ENCODE data around the gene CD3E.

CD3E gene

GRCh38 chr11:118304568-118305248 lies at the start of gene CD3E:
Gene CD3E, plus strand, starts transcription at chr11:118304730. Its CDS starts 223 bp downstream, at chr11:118304953.
- no peak for DNase-seq (ENCODE audit: extremely low spot score)
- CTCF ChIA-PET: no interaction called here
- TF ChIP-seq FOXM1 (IDR thresholded peaks at IDR 0.05; ENCODE audit: borderline replicate concordance) (no peak), HDGF (IDR thresholded peaks at IDR 0.05; ENCODE audit: borderline replicate concordance) (no peak), ZNF384 (IDR thresholded peaks at IDR 0.05) (no peak), LEF1 (IDR thresholded peaks at IDR 0.05; ENCODE audit: borderline replicate concordance) (no peak), SP1 (IDR thresholded peaks at IDR 0.05) (no peak), ARNT (IDR thresholded peaks at IDR 0.05) (no peak), NFRKB (IDR thresholded peaks at IDR 0.05) (no peak)
- POLR2A ChIA-PET: no interaction called here

- POLR2A ChIA-PET: no interaction called here
- DNase-seq (ENCODE audit: extremely low spot score): no peak
- CTCF ChIA-PET: no interaction called here
- TF ChIP-seq ELF4 (IDR thresholded peaks at IDR 0.05): no peak
- TF ChIP-seq TARDBP (IDR thresholded peaks at IDR 0.05): no peak
- no peak for TF ChIP-seq ZNF384 (IDR thresholded peaks at IDR 0.05)
- TF ChIP-seq SUZ12 (IDR thresholded peaks at IDR 0.05): no peak
- TF ChIP-seq LEF1 (IDR thresholded peaks at IDR 0.05; ENCODE audit: borderline replicate concordance): no peak
- TF ChIP-seq NFRKB (IDR thresholded peaks at IDR 0.05): no peak
- TF ChIP-seq FOXA1 (IDR thresholded peaks at IDR 0.05): no peak
- TF ChIP-seq ARNT (IDR thresholded peaks at IDR 0.05): no peak
- TF ChIP-seq SP1 (IDR thresholded peaks at IDR 0.05): no peak
- no peak for TF ChIP-seq BHLHE40 (IDR thresholded peaks at IDR 0.05; ENCODE audit: borderline replicate concordance)
Observed at GRCh38 chr11:118258410-118258809, 46.1 kb upstream of the CD3E start.

GRCh38 chr11:118259138-118259537 lies 45.4 kb upstream of the CD3E start:
- ChIA-PET POLR2A (no interaction called here), CTCF (no interaction called here)
- TF ChIP-seq BHLHE40 (IDR thresholded peaks at IDR 0.05; ENCODE audit: borderline replicate concordance) (no peak), LEF1 (IDR thresholded peaks at IDR 0.05; ENCODE audit: borderline replicate concordance) (no peak), HDGF (IDR thresholded peaks at IDR 0.05; ENCODE audit: borderline replicate concordance) (no peak), NFRKB (IDR thresholded peaks at IDR 0.05) (no peak)
- DNase-seq (ENCODE audit: extremely low spot score): no peak

- DNase-seq (ENCODE audit: extremely low spot score): no peak
- POLR2A ChIA-PET: no interaction called here
- CTCF ChIA-PET: interaction anchor here (0.6 to 0.9 kb wide), 2 partner anchors 62 to 80 kb away, joined by 3 to 4 read pairs; no protein-coding TSS in a partner anchor
- TF ChIP-seq FOXK2 (IDR thresholded peaks at IDR 0.05) (no peak), BHLHE40 (IDR thresholded peaks at IDR 0.05; ENCODE audit: borderline replicate concordance) (no peak), FOXA1 (IDR thresholded peaks at IDR 0.05) (no peak), TARDBP (IDR thresholded peaks at IDR 0.05) (no peak), ARNT (IDR thresholded peaks at IDR 0.05) (no peak)
Observed at GRCh38 chr11:118260353-118260752, 44.2 kb upstream of the CD3E start.

- POLR2A ChIA-PET: no interaction called here
- no peak for DNase-seq (ENCODE audit: extremely low spot score)
- CTCF ChIA-PET: no interaction called here
- no peak for TF ChIP-seq ARNT (IDR thresholded peaks at IDR 0.05)
- no peak for TF ChIP-seq TARDBP (IDR thresholded peaks at IDR 0.05)
Observed at GRCh38 chr11:118263112-118263511, 41.4 kb upstream of the CD3E start.

- POLR2A ChIA-PET: no interaction called here
- TF ChIP-seq SUZ12 (IDR thresholded peaks at IDR 0.05): no peak
- TF ChIP-seq FOXK2 (IDR thresholded peaks at IDR 0.05): no peak
- TF ChIP-seq BHLHE40 (IDR thresholded peaks at IDR 0.05; ENCODE audit: borderline replicate concordance): no peak
- no peak for TF ChIP-seq L3MBTL2 (conservative IDR thresholded peaks at IDR 0.05)
- no peak for DNase-seq (ENCODE audit: extremely low spot score)
- CTCF ChIA-PET: no interaction called here
Observed at GRCh38 chr11:118263695-118264568, 40.6 kb upstream of the CD3E start, which contains the start of gene MPZL2. Gene MPZL2, minus strand, starts transcription at chr11:118264297. Its CDS starts 144 bp downstream, at chr11:118264153.

GRCh38 chr11:118264569-118265465 lies 39.7 kb upstream of the CD3E start:
- TF ChIP-seq BHLHE40 (IDR thresholded peaks at IDR 0.05; ENCODE audit: borderline replicate concordance): no peak
- POLR2A ChIA-PET: no interaction called here
- DNase-seq (ENCODE audit: extremely low spot score): no peak
- CTCF ChIA-PET: no interaction called here

GRCh38 chr11:118265954-118266353 lies 38.6 kb upstream of the CD3E start:
- ChIA-PET CTCF (no interaction called here), POLR2A (no interaction called here)
- no peak for TF ChIP-seq ARNT (IDR thresholded peaks at IDR 0.05)
- TF ChIP-seq ZNF384 (IDR thresholded peaks at IDR 0.05): no peak
- TF ChIP-seq SP1 (IDR thresholded peaks at IDR 0.05): no peak
- no peak for TF ChIP-seq CTBP1 (IDR thresholded peaks at IDR 0.05; ENCODE audit: borderline replicate concordance)
- no peak for TF ChIP-seq SUZ12 (IDR thresholded peaks at IDR 0.05)
- TF ChIP-seq FOXM1 (IDR thresholded peaks at IDR 0.05; ENCODE audit: borderline replicate concordance): no peak
- no peak for TF ChIP-seq NFRKB (IDR thresholded peaks at IDR 0.05)
- TF ChIP-seq FOXA1 (IDR thresholded peaks at IDR 0.05): no peak
- no peak for TF ChIP-seq LEF1 (IDR thresholded peaks at IDR 0.05; ENCODE audit: borderline replicate concordance)
- no peak for TF ChIP-seq HDGF (IDR thresholded peaks at IDR 0.05; ENCODE audit: borderline replicate concordance)
- no peak for TF ChIP-seq TARDBP (IDR thresholded peaks at IDR 0.05)
- no peak for TF ChIP-seq L3MBTL2 (conservative IDR thresholded peaks at IDR 0.05)
- no peak for TF ChIP-seq ELF4 (IDR thresholded peaks at IDR 0.05)
- TF ChIP-seq FOXK2 (IDR thresholded peaks at IDR 0.05): no peak
- no peak for DNase-seq (ENCODE audit: extremely low spot score)

Measured in HEK293T (cell line).